Measurements from ENCODE around the gene OVOL1.

DNA sequence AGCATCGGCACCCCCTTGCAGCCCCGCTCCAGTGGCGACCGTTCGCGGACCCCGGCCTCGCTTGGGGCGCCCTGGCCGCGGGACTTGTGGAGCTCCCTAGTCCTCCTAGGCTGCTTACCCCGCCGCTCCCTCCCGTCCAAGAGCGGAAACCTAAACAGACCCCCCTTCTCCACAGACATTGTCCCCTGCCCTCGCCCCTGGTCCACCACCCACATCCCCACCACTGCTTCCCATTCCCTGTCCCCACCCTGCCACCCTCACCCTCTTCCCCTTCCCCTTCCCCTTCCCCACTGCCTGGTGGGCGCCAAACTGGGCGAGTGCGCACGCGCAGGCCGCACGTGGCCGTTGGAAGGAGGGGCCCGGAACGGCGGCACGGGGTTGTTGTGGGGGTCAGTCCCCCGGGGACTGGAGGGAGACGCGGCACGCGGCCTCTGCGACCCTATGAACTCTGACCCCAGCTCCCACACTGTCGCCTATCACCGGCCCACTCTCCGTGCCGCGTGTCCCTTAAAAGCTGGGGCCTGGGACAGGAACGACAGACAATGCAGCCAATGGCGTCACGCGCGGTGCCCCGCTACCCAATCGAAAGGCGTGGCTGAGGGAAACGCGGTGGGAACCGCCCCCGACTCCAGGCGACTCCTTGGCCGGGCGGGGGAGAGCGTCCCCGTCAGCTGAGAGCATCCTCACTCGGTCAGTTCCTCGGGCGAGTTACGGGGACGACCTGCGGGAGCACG is 46.6 kb downstream of the OVOL1 start, which contains the start of gene SNX32:
- TF ChIP-seq EZH2 (IDR thresholded peaks at IDR 0.05; ENCODE audit: borderline replicate concordance, low read depth, low read length, poor library complexity, severe bottlenecking): no peak
- TF ChIP-seq, protein P1, sequence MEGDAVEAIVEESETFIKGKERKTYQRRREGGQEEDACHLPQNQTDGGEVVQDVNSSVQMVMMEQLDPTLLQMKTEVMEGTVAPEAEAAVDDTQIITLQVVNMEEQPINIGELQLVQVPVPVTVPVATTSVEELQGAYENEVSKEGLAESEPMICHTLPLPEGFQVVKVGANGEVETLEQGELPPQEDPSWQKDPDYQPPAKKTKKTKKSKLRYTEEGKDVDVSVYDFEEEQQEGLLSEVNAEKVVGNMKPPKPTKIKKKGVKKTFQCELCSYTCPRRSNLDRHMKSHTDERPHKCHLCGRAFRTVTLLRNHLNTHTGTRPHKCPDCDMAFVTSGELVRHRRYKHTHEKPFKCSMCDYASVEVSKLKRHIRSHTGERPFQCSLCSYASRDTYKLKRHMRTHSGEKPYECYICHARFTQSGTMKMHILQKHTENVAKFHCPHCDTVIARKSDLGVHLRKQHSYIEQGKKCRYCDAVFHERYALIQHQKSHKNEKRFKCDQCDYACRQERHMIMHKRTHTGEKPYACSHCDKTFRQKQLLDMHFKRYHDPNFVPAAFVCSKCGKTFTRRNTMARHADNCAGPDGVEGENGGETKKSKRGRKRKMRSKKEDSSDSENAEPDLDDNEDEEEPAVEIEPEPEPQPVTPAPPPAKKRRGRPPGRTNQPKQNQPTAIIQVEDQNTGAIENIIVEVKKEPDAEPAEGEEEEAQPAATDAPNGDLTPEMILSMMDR (conservative IDR thresholded peaks at IDR 0.05; ENCODE audit: low read depth, low read length): no peak
